Fibroblast of lung (primary cell): ENCODE measurements around the gene PSMB5. TPM values are rescaled to one million over a fixed set of nuclear protein-coding genes. Genes with fewer than 3 reads are reported as not detected.

Experiments used
- DNase-seq, 2 donors: peaks; one replicate each; pipeline versions ENCODE4 v3.0.0 to v3.0.0-alpha.2; 2010; ENCODE audit warnings: low read depth in 2 of 2
- H2AFZ ChIP-seq: 2 replicates; pipeline ENCODE4 v1.5.1; 2012; ENCODE audit warnings: low read length, control low read depth, inconsistent platforms
- H3K27ac ChIP-seq: 2 replicates; pipeline ENCODE4 v1.5.1; 2011; ENCODE audit warnings: low read length, control low read depth; ENCODE audit not compliant: insufficient read depth
- H3K27me3 ChIP-seq: 2 replicates; pipeline ENCODE4 v1.5.1; 2011; ENCODE audit warnings: mild to moderate bottlenecking, low read length; ENCODE audit not compliant: control insufficient read depth, insufficient read depth
- H3K36me3 ChIP-seq: 2 replicates; pipeline ENCODE4 v1.5.1; 2011; ENCODE audit warnings: low read length; ENCODE audit not compliant: control insufficient read depth, insufficient read depth
- H3K4me1 ChIP-seq: 2 replicates; pipeline ENCODE4 v1.5.1; 2011; ENCODE audit warnings: low read length; ENCODE audit not compliant: control insufficient read depth, insufficient read depth; ENCODE audit errors: extremely low read depth
- H3K4me2 ChIP-seq: 2 replicates; pipeline ENCODE4 v1.5.1; 2011; ENCODE audit warnings: low read length, control low read depth; ENCODE audit not compliant: insufficient read depth; ENCODE audit errors: extremely low read depth
- H3K4me3 ChIP-seq, 4 experiments: fragments of 200-600 bp in 1 of 4; sonication (generic) in 1 of 4; replicated peaks in 1 of 4; 2 replicates each; pipeline ENCODE4 v1.5.1; 2011 to 2016; ENCODE audit warnings: low read length in 4 of 4, low read depth in 3 of 4, mild to moderate bottlenecking in 3 of 4, control low read depth in 2 of 4, inconsistent platforms in 1 of 4, mixed read lengths in 1 of 4; ENCODE audit not compliant: insufficient read depth in 1 of 4; ENCODE audit errors: control extremely low read depth in 1 of 4
- H3K79me2 ChIP-seq: 2 replicates; pipeline ENCODE4 v1.5.1; 2012; ENCODE audit warnings: mild to moderate bottlenecking, low read length, inconsistent platforms; ENCODE audit not compliant: control insufficient read depth, insufficient read depth
- H3K9ac ChIP-seq: 2 replicates; pipeline ENCODE4 v1.5.1; 2011; ENCODE audit warnings: mild to moderate bottlenecking, low read length, control low read depth; ENCODE audit not compliant: insufficient read depth
- H3K9me3 ChIP-seq: 2 replicates; pipeline ENCODE4 v1.5.1; 2012; ENCODE audit warnings: low read depth, low read length; ENCODE audit not compliant: control insufficient read depth, insufficient read depth
- H4K20me1 ChIP-seq: 2 replicates; pipeline ENCODE4 v1.5.1; 2011; ENCODE audit warnings: low read length; ENCODE audit not compliant: control insufficient read depth, insufficient read depth; ENCODE audit errors: extremely low read depth
- CTCF ChIP-seq, 2 donors: IDR thresholded peaks in 1 of 2; conservative IDR thresholded peaks in 1 of 2; 1 replicate in 1 of 2; 2 replicates in 1 of 2; pipeline ENCODE4 v1.5.1; 2011 to 2012; ENCODE audit warnings: low read length in 2 of 2, control low read depth in 1 of 2, inconsistent platforms in 1 of 2, low read depth in 1 of 2, mild to moderate bottlenecking in 1 of 2
- EZH2 ChIP-seq: IDR thresholded peaks from 2 replicates; pipeline ENCODE4 v1.5.1; 2012; ENCODE audit warnings: low read length, control low read depth, mild to moderate bottlenecking; ENCODE audit errors: missing control alignments
- polyA plus RNA-seq, 2 donors: library from polyadenylated mRNA; depleted of rRNA in 1 of 2; stranded (reverse) in 1 of 2; unstranded in 1 of 2; fragments of >200 nt; gene quantifications; 2 replicates each; pipeline ENCODE4 v1.2.1, GENCODE V29; 2011 to 2012; ENCODE audit warnings: missing spikeins in 1 of 2
- total RNA-seq: library from RNA; depleted of rRNA; stranded (reverse); fragments of >200 nt; gene quantifications from 2 replicates; pipeline ENCODE4 v1.2.1, GENCODE V29; 2014

The PSMB5 gene
- total and polyA plus RNA-seq, 2 donors (not counting 1 experiment from before 2014, with no cell fraction given), result 166 to 237 TPM

GRCh38 chr14:23021434-23021833 lies 13.3 kb downstream of the PSMB5 start:
- no peaks in the 10 kb centered on the region for H3K27me3 ChIP-seq
- no peak for TF ChIP-seq CTCF (conservative IDR thresholded peaks at IDR 0.05 in 1 of 2, IDR thresholded peaks at IDR 0.05 in 1 of 2; ENCODE audit: low read depth in 1 of 2, low read length in 2 of 2)
- no peaks in the 10 kb centered on the region for H4K20me1 ChIP-seq
- H3K79me2 ChIP-seq, result no peaks in the 10 kb centered on the region
- no peaks in the 10 kb centered on the region for H3K9me3 ChIP-seq
- H2AFZ ChIP-seq, result no peak overlapping the region
- H3K4me3 ChIP-seq, result no peak overlapping the region
- no peaks in the 10 kb centered on the region for H3K4me1 ChIP-seq
- H3K27ac ChIP-seq, result no peak overlapping the region
- peaks cover 3% of the 10 kb centered on the region for H3K36me3 ChIP-seq
- no peak overlapping the region for H3K9ac ChIP-seq
- H3K4me2 ChIP-seq, result no peak overlapping the region
- DNase-seq, result no peak

- no peak overlapping the region for H3K9ac ChIP-seq
- H3K4me1 ChIP-seq, result no peaks in the 10 kb centered on the region
- H3K9me3 ChIP-seq, result no peaks in the 10 kb centered on the region
- H3K36me3 ChIP-seq, result no peaks in the 10 kb centered on the region
- TF ChIP-seq EZH2, result no peak
- no peak for TF ChIP-seq CTCF (conservative IDR thresholded peaks at IDR 0.05 in 1 of 2, IDR thresholded peaks at IDR 0.05 in 1 of 2; ENCODE audit: low read depth in 1 of 2, low read length in 2 of 2)
- no peak overlapping the region for H3K4me2 ChIP-seq
- no peak overlapping the region for H3K4me3 ChIP-seq
- H4K20me1 ChIP-seq, result no peaks in the 10 kb centered on the region
- no peak for DNase-seq
- no peak overlapping the region for H2AFZ ChIP-seq
- H3K27me3 ChIP-seq, result no peaks in the 10 kb centered on the region
- no peaks in the 10 kb centered on the region for H3K79me2 ChIP-seq
- H3K27ac ChIP-seq, result no peak overlapping the region
Observed at GRCh38 chr14:23020143-23021128, 14.3 kb downstream of the PSMB5 start.

- Histone ChIP-seq H3K36me3 (no peaks in the 10 kb centered on the region), H3K4me2 (no peak overlapping the region), H3K4me3 (no peak overlapping the region), H4K20me1 (no peaks in the 10 kb centered on the region), H2AFZ (no peak overlapping the region), H3K4me1 (no peaks in the 10 kb centered on the region), H3K27ac (no peak overlapping the region), H3K9ac (no peak overlapping the region), H3K9me3 (no peaks in the 10 kb centered on the region), H3K79me2 (no peaks in the 10 kb centered on the region), H3K27me3 (no peaks in the 10 kb centered on the region)
- TF ChIP-seq EZH2, result no peak
- no peak for DNase-seq
Observed at GRCh38 chr14:23018107-23018506, 16.6 kb downstream of the PSMB5 start.
